ENCODE data around the gene CXCL6. TPM values are rescaled to one million over a fixed set of nuclear protein-coding genes. Genes with fewer than 3 reads are reported as not detected.

The CXCL6 gene
- 1 to 10 TPM in 2 of 4 donors, under 1 TPM in 1, not detected in 1; 0.49 to 5.9 (median 1.6) TPM for polyA plus RNA-seq
- long read RNA-seq, donor 1: 0 reads
- long read RNA-seq, donor 2: 0 reads
- long read RNA-seq, donor 3: 0 reads
- long read RNA-seq, donor 4: 0 reads
- long read RNA-seq, donor 5, partial matches to known transcripts: 0 of 1 reads
- long read RNA-seq, donor 5, other reads (novel, unspliced or antisense): 0 of 1 reads
- long read RNA-seq, donor 6: 0 reads
- long read RNA-seq, donor 7: 0 reads
- long read RNA-seq, donor 8: 0 reads
- long read RNA-seq, donor 9: 0 reads
- long read RNA-seq, donor 10: 0 reads

GRCh38 chr4:73836373-73837279, at the start of gene CXCL6:
Gene CXCL6, plus strand, starts transcription at chr4:73836678. Its CDS starts 73 bp downstream, at chr4:73836751.
- no peak for FAIRE-seq
- peak within 1 kb of the TSS in 2 of 3 donors; percentile 12 to 19 for H3K4me3 ChIP-seq (ENCODE audit: low read depth in 1 of 3, low read length in 3 of 3)
- no peaks in the 10 kb centered on the region for H3K36me3 ChIP-seq (ENCODE audit: control insufficient read depth in 3 of 3, insufficient read depth in 2 of 3, low read depth in 1 of 3, low read length in 3 of 3)
- no peaks in the 10 kb centered on the region for H3K4me1 ChIP-seq (ENCODE audit: control insufficient read depth in 3 of 3, insufficient read depth in 2 of 3, low read depth in 1 of 3, low read length in 2 of 3)
- peak in 1 of 2 donors; percentile 30 for DNase-seq
- H3K9me3 ChIP-seq (ENCODE audit: control insufficient read depth in 2 of 2, insufficient read depth in 1 of 2, low read depth in 1 of 2, low read length in 1 of 2): no peaks in the 10 kb centered on the region
- peaks cover 0 to 13% (median 4%) of the 10 kb centered on the region in 3 donors for H3K27me3 ChIP-seq (ENCODE audit: control insufficient read depth in 3 of 3, insufficient read depth in 3 of 3, low read length in 3 of 3)
- 5 to 8% (median 7%) methylated on average over 38 to 41 of the region's 41 CpGs for WGBS, 3 donors
- peak within 1 kb of the TSS in 1 of 3 donors; percentile 32 for H3K27ac ChIP-seq (ENCODE audit: low read depth in 1 of 3, low read length in 2 of 3)

DNA sequence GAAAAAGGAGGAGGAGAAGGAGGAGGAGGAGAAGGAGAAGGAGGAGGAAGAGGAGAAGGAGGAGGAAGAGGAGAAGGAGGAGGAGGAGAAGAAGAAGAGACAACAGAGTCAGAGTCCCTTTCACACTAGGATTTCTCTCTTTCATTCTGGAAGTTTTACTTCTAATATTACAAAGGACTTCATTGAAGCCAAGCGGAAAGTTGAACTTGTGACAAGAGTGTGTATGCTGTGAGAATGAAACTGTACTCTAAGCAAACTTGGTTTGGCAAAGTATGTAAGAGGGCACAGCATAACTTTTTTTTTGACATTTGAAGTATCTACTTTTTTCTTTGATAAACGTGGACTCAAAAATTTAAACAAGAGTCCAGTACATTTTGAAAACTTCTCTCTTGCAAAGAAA, 48.1 kb upstream of the CXCL6 start:
- no peak for DNase-seq
- peaks cover 0 to 2% (median 0%) of the 10 kb centered on the region in 3 donors for H3K27me3 ChIP-seq (ENCODE audit: control insufficient read depth in 3 of 3, insufficient read depth in 3 of 3, low read length in 3 of 3)
- WGBS, 3 donors: 75 to 82% (median 78%) methylated on average over 2 of the region's 2 CpGs
- no peaks in the 10 kb centered on the region for H3K9me3 ChIP-seq (ENCODE audit: control insufficient read depth in 2 of 2, insufficient read depth in 1 of 2, low read depth in 1 of 2, low read length in 1 of 2)
- H3K4me3 ChIP-seq (ENCODE audit: low read depth in 1 of 3, low read length in 3 of 3): no peak overlapping the region
- H3K36me3 ChIP-seq (ENCODE audit: control insufficient read depth in 3 of 3, insufficient read depth in 2 of 3, low read depth in 1 of 3, low read length in 3 of 3): no peaks in the 10 kb centered on the region
- FAIRE-seq: no peak
- H3K27ac ChIP-seq (ENCODE audit: low read depth in 1 of 3, low read length in 2 of 3): no peak overlapping the region
- H3K4me1 ChIP-seq (ENCODE audit: control insufficient read depth in 3 of 3, insufficient read depth in 2 of 3, low read depth in 1 of 3, low read length in 2 of 3): no peaks in the 10 kb centered on the region

DNA sequence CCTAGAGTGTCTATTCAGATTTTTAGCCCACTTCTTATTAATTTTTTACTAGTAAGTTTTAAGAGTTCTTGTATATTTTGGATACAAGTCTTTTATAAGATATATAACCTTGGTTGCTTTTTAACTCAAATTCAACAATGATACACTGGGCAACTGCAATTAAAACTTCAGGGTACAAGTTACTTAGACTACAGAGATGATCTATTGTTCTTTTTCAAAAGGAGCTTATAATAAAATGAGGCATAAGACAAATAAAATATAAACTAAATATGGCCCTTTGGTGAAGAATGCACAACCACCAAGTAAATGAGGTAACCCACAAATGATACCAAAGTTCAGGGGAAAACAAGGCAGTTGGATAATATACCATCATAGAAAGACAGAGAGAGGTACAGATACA, 37.6 kb upstream of the CXCL6 start:
- Histone ChIP-seq H3K36me3 (ENCODE audit: control insufficient read depth in 3 of 3, insufficient read depth in 2 of 3, low read depth in 1 of 3, low read length in 3 of 3) (no peaks in the 10 kb centered on the region), H3K27ac (ENCODE audit: low read depth in 1 of 3, low read length in 2 of 3) (no peak overlapping the region), H3K9me3 (ENCODE audit: control insufficient read depth in 2 of 2, insufficient read depth in 1 of 2, low read depth in 1 of 2, low read length in 1 of 2) (peaks cover 0 to 7% of the 10 kb centered on the region in 2 donors), H3K4me3 (ENCODE audit: low read depth in 1 of 3, low read length in 3 of 3) (no peak overlapping the region), H3K27me3 (ENCODE audit: control insufficient read depth in 3 of 3, insufficient read depth in 3 of 3, low read length in 3 of 3) (no peaks in the 10 kb centered on the region), H3K4me1 (ENCODE audit: control insufficient read depth in 3 of 3, insufficient read depth in 2 of 3, low read depth in 1 of 3, low read length in 2 of 3) (no peaks in the 10 kb centered on the region)
- FAIRE-seq (no peak), DNase-seq (no peak)

DNA sequence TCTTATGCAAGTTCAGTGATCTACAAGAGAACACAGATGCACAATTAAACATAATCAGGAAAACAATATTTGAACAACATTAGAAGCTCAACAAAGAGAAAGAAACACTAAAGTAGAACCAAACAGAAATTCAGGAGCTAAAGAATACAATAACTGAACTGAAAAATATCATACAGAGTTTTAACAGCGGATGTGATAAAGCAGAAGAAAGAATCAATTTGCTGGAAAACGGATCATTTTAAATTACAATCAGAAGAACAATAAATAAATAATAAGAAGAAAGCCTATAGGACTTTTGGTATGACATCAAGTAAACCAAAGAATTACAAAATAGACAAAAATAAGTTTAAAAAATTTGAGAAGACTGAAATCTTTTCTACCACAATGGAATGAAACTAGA, 36.3 kb upstream of the CXCL6 start:
- H3K27ac ChIP-seq (ENCODE audit: low read depth in 1 of 3, low read length in 2 of 3): no peak overlapping the region
- 93 to 98% (median 98%) methylated on average over 2 of the region's 2 CpGs for WGBS, 3 donors
- no peak overlapping the region for H3K4me3 ChIP-seq (ENCODE audit: low read depth in 1 of 3, low read length in 3 of 3)
- no peaks in the 10 kb centered on the region for H3K27me3 ChIP-seq (ENCODE audit: control insufficient read depth in 3 of 3, insufficient read depth in 3 of 3, low read length in 3 of 3)
- H3K36me3 ChIP-seq (ENCODE audit: control insufficient read depth in 3 of 3, insufficient read depth in 2 of 3, low read depth in 1 of 3, low read length in 3 of 3): no peaks in the 10 kb centered on the region
- DNase-seq (no peak), FAIRE-seq (no peak)
- H3K9me3 ChIP-seq (ENCODE audit: control insufficient read depth in 2 of 2, insufficient read depth in 1 of 2, low read depth in 1 of 2, low read length in 1 of 2): peaks cover 0 to 7% of the 10 kb centered on the region in 2 donors
- H3K4me1 ChIP-seq (ENCODE audit: control insufficient read depth in 3 of 3, insufficient read depth in 2 of 3, low read depth in 1 of 3, low read length in 2 of 3): no peaks in the 10 kb centered on the region

GRCh38 chr4:73801692-73802091, 34.8 kb upstream of the CXCL6 start:
- no peak for FAIRE-seq
- no peak for DNase-seq

DNA sequence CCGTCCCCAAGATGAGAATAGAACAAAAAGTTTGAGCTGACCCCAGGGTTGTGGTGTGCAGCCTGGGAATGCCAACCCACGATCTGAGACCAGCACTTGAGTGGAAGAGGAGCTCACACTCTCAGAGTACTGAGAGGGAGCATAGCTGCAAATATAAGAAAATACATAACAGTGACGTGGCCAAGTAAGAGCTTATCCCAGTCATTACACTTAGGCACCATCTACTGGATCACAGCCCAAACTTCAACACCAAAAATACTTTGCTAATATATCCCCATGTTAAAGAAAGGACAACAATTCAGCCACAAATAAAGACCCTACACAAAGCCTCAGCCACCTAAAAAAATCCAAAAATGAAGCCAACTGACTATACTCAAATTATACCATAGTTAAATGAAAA, 33.3 kb upstream of the CXCL6 start:
- no peak overlapping the region for H3K4me3 ChIP-seq (ENCODE audit: low read depth in 1 of 3, low read length in 3 of 3)
- no peaks in the 10 kb centered on the region for H3K4me1 ChIP-seq (ENCODE audit: control insufficient read depth in 3 of 3, insufficient read depth in 2 of 3, low read depth in 1 of 3, low read length in 2 of 3)
- H3K36me3 ChIP-seq (ENCODE audit: control insufficient read depth in 3 of 3, insufficient read depth in 2 of 3, low read depth in 1 of 3, low read length in 3 of 3): no peaks in the 10 kb centered on the region
- peaks cover 0 to 7% of the 10 kb centered on the region in 2 donors for H3K9me3 ChIP-seq (ENCODE audit: control insufficient read depth in 2 of 2, insufficient read depth in 1 of 2, low read depth in 1 of 2, low read length in 1 of 2)
- H3K27me3 ChIP-seq (ENCODE audit: control insufficient read depth in 3 of 3, insufficient read depth in 3 of 3, low read length in 3 of 3): no peaks in the 10 kb centered on the region
- no peak for DNase-seq
- H3K27ac ChIP-seq (ENCODE audit: low read depth in 1 of 3, low read length in 2 of 3): no peak overlapping the region
- FAIRE-seq: no peak
- WGBS, 3 donors: 62 to 72% (median 68%) methylated on average over 3 of the region's 3 CpGs

More at GRCh38 chr4:73801692-73802091, 34.8 kb upstream of the CXCL6 start:
- Histone ChIP-seq H3K36me3 (ENCODE audit: control insufficient read depth in 3 of 3, insufficient read depth in 2 of 3, low read depth in 1 of 3, low read length in 3 of 3) (no peaks in the 10 kb centered on the region), H3K9me3 (ENCODE audit: control insufficient read depth in 2 of 2, insufficient read depth in 1 of 2, low read depth in 1 of 2, low read length in 1 of 2) (peaks cover 0 to 7% of the 10 kb centered on the region in 2 donors), H3K27ac (ENCODE audit: low read depth in 1 of 3, low read length in 2 of 3) (no peak overlapping the region), H3K4me3 (ENCODE audit: low read depth in 1 of 3, low read length in 3 of 3) (no peak overlapping the region), H3K27me3 (ENCODE audit: control insufficient read depth in 3 of 3, insufficient read depth in 3 of 3, low read length in 3 of 3) (no peaks in the 10 kb centered on the region), H3K4me1 (ENCODE audit: control insufficient read depth in 3 of 3, insufficient read depth in 2 of 3, low read depth in 1 of 3, low read length in 2 of 3) (no peaks in the 10 kb centered on the region)
- WGBS, 3 donors: 79 to 98% (median 89%) methylated on average over 2 of the region's 2 CpGs

GRCh38 chr4:73810191-73810590, 26.3 kb upstream of the CXCL6 start:
- H3K27me3 ChIP-seq (ENCODE audit: control insufficient read depth in 3 of 3, insufficient read depth in 3 of 3, low read length in 3 of 3): peaks cover 0 to 3% (median 0%) of the 10 kb centered on the region in 3 donors

DNA sequence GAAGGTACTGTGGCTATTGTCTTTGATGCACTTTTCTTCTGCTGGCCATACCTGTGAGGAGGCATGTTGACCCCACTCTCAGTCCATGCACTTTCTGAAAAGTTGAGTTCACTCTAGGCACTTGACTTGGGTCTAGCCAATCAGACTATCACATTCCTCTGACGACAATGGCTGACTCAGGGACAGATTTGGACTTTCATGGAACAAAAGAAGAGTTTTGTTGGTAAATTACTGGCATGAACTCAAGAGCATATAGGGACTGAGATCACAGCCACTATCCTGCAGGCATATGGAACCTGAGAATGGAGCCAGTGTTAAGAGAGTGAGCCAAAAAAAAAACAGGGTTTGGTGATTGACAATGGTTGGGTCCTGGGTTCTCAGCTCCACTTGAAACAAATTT, 24.6 kb upstream of the CXCL6 start:
- H3K4me1 ChIP-seq (ENCODE audit: control insufficient read depth in 3 of 3, insufficient read depth in 2 of 3, low read depth in 1 of 3, low read length in 2 of 3): no peaks in the 10 kb centered on the region
- 44 to 78% (median 67%) methylated on average over 1 of the region's 1 CpG for WGBS, 3 donors
- H3K4me3 ChIP-seq (ENCODE audit: low read depth in 1 of 3, low read length in 3 of 3): no peak overlapping the region
- FAIRE-seq: no peak
- H3K9me3 ChIP-seq (ENCODE audit: control insufficient read depth in 2 of 2, insufficient read depth in 1 of 2, low read depth in 1 of 2, low read length in 1 of 2): no peaks in the 10 kb centered on the region
- H3K36me3 ChIP-seq (ENCODE audit: control insufficient read depth in 3 of 3, insufficient read depth in 2 of 3, low read depth in 1 of 3, low read length in 3 of 3): no peaks in the 10 kb centered on the region
- DNase-seq: no peak
- H3K27me3 ChIP-seq (ENCODE audit: control insufficient read depth in 3 of 3, insufficient read depth in 3 of 3, low read length in 3 of 3): peaks cover 0 to 3% (median 0%) of the 10 kb centered on the region in 3 donors
- no peak overlapping the region for H3K27ac ChIP-seq (ENCODE audit: low read depth in 1 of 3, low read length in 2 of 3)

More at GRCh38 chr4:73810191-73810590, 26.3 kb upstream of the CXCL6 start:
- no peaks in the 10 kb centered on the region for H3K4me1 ChIP-seq (ENCODE audit: control insufficient read depth in 3 of 3, insufficient read depth in 2 of 3, low read depth in 1 of 3, low read length in 2 of 3)
- H3K4me3 ChIP-seq (ENCODE audit: low read depth in 1 of 3, low read length in 3 of 3): no peak overlapping the region
- FAIRE-seq (no peak), DNase-seq (no peak)
- H3K9me3 ChIP-seq (ENCODE audit: control insufficient read depth in 2 of 2, insufficient read depth in 1 of 2, low read depth in 1 of 2, low read length in 1 of 2): no peaks in the 10 kb centered on the region
- H3K36me3 ChIP-seq (ENCODE audit: control insufficient read depth in 3 of 3, insufficient read depth in 2 of 3, low read depth in 1 of 3, low read length in 3 of 3): no peaks in the 10 kb centered on the region
- H3K27ac ChIP-seq (ENCODE audit: low read depth in 1 of 3, low read length in 2 of 3): no peak overlapping the region
- 65 to 77% (median 65%) methylated on average over 3 of the region's 3 CpGs for WGBS, 3 donors

All from small intestine (tissue), 16 donors.